ENCODE measurements around the gene DOLPP1.

DOLPP1 gene

DNA sequence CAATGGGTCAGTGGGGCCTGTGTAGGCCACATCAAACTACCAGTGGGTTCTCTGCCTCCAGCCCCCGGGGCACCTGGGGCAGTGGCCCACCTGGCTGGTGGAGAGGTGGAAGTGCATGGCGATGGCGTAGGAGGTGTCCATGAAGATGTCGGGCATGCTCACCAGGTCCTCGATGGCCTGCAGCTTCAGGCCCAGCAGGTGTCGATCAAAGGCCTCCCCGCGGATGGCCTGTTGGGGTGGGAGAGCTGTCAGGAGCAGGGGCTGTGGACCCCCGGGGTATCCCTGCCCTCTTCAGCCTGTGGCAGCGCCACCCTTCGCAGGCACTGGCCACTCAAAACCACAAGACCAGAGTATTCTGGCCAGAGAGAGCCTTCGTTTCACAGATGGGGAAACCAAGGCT is 15.0 kb downstream of the DOLPP1 start:
- H3K4me1 ChIP-seq (ENCODE audit: control insufficient read depth, insufficient read depth, low read length, unreplicated experiment), result no peaks in the 10 kb centered on the region

GRCh38 chr9:129097671-129098306 is 16.9 kb downstream of the DOLPP1 start:
- Histone ChIP-seq H3K27ac (ENCODE audit: low read depth, low read length) (no peak overlapping the region), H3K4me3 (ENCODE audit: low read depth, low read length) (no peak overlapping the region), H3K27me3 (ENCODE audit: insufficient read depth, low read length) (no peaks in the 10 kb centered on the region), H3K4me1 (ENCODE audit: control insufficient read depth, insufficient read depth, low read length, unreplicated experiment) (no peaks in the 10 kb centered on the region), H3K36me3 (ENCODE audit: insufficient read depth, low read length) (no peaks in the 10 kb centered on the region), H3K79me2 (ENCODE audit: control insufficient read depth, insufficient read depth, low read length, unreplicated experiment) (no peaks in the 10 kb centered on the region), H2AFZ (ENCODE audit: low read length, unreplicated experiment) (no peak overlapping the region)

More for the DNA sequence above, 15.0 kb downstream of the DOLPP1 start:
- Histone ChIP-seq H2AFZ (ENCODE audit: low read length, unreplicated experiment) (no peak overlapping the region), H3K36me3 (ENCODE audit: insufficient read depth, low read length) (no peaks in the 10 kb centered on the region), H3K79me2 (ENCODE audit: control insufficient read depth, insufficient read depth, low read length, unreplicated experiment) (no peaks in the 10 kb centered on the region), H3K27ac (ENCODE audit: low read depth, low read length) (no peak overlapping the region), H3K27me3 (ENCODE audit: insufficient read depth, low read length) (no peaks in the 10 kb centered on the region), H3K4me3 (ENCODE audit: low read depth, low read length) (no peak overlapping the region)

DNA sequence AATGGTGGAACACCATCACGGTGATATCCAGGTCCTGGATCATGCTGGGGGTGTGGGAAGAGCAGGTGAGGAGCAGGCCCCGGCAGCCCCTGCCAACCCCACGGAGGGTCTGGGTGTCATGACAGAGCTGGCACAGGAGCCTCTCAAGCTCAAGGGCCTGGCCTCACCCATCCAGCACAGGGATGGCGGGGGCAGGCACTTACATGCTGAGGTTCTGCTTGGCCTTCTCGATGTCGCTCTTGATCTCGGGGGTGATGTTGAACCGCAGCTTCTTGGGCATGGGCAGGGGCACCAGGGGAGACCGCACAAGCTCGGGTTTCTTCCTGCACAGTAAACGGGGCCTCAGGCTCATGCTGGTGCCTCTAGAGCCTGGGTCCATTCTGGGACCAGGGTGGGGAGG is 17.4 kb downstream of the DOLPP1 start:
- H3K36me3 ChIP-seq (ENCODE audit: insufficient read depth, low read length), result no peaks in the 10 kb centered on the region
- H3K4me1 ChIP-seq (ENCODE audit: control insufficient read depth, insufficient read depth, low read length, unreplicated experiment), result no peaks in the 10 kb centered on the region

GRCh38 chr9:129100383-129101169 is 19.7 kb downstream of the DOLPP1 start:
- Histone ChIP-seq H3K36me3 (ENCODE audit: insufficient read depth, low read length) (no peaks in the 10 kb centered on the region), H2AFZ (ENCODE audit: low read length, unreplicated experiment) (no peak overlapping the region), H3K27ac (ENCODE audit: low read depth, low read length) (no peak overlapping the region), H3K79me2 (ENCODE audit: control insufficient read depth, insufficient read depth, low read length, unreplicated experiment) (no peaks in the 10 kb centered on the region), H3K27me3 (ENCODE audit: insufficient read depth, low read length) (no peaks in the 10 kb centered on the region), H3K4me3 (ENCODE audit: low read depth, low read length) (no peak overlapping the region), H3K4me1 (ENCODE audit: control insufficient read depth, insufficient read depth, low read length, unreplicated experiment) (no peaks in the 10 kb centered on the region)

More for the DNA sequence above, 17.4 kb downstream of the DOLPP1 start:
- Histone ChIP-seq H3K79me2 (ENCODE audit: control insufficient read depth, insufficient read depth, low read length, unreplicated experiment) (no peaks in the 10 kb centered on the region), H3K27me3 (ENCODE audit: insufficient read depth, low read length) (no peaks in the 10 kb centered on the region), H2AFZ (ENCODE audit: low read length, unreplicated experiment) (no peak overlapping the region), H3K4me3 (ENCODE audit: low read depth, low read length) (no peak overlapping the region), H3K27ac (ENCODE audit: low read depth, low read length) (no peak overlapping the region)

- H3K27me3 ChIP-seq (ENCODE audit: insufficient read depth, low read length), result no peaks in the 10 kb centered on the region
- no peaks in the 10 kb centered on the region for H3K79me2 ChIP-seq (ENCODE audit: control insufficient read depth, insufficient read depth, low read length, unreplicated experiment)
- no peak overlapping the region for H2AFZ ChIP-seq (ENCODE audit: low read length, unreplicated experiment)
- H3K36me3 ChIP-seq (ENCODE audit: insufficient read depth, low read length), result no peaks in the 10 kb centered on the region
- no peak overlapping the region for H3K4me3 ChIP-seq (ENCODE audit: low read depth, low read length)
- no peak overlapping the region for H3K27ac ChIP-seq (ENCODE audit: low read depth, low read length)
- H3K4me1 ChIP-seq (ENCODE audit: control insufficient read depth, insufficient read depth, low read length, unreplicated experiment), result no peaks in the 10 kb centered on the region
Measured at GRCh38 chr9:129101279-129101678, 20.4 kb downstream of the DOLPP1 start.

DNA sequence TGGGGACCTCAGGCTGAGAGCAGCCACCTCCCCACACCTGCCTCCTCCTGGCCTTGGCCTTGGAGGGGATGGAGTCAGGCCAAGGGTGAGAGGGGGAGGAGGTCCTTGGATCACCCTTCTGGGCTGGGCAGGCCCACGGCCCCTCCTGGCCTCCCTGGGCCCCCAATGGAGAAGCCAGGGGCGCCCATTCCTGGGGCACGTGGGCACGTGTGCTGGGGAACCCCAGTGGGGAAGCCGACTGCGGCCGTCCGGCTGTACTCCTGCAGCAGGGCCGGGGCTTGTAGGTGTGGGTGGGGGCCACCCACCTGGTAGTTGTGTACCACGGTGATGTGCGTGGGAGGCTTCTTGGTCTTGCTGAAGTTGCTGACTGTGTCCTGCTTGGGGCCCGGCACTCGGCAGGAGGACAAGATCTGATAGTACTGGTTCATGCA is 21.2 kb downstream of the DOLPP1 start:
- no peak overlapping the region for H3K27ac ChIP-seq (ENCODE audit: low read depth, low read length)
- H2AFZ ChIP-seq (ENCODE audit: low read length, unreplicated experiment), result no peak overlapping the region
- H3K27me3 ChIP-seq (ENCODE audit: insufficient read depth, low read length), result no peaks in the 10 kb centered on the region
- no peaks in the 10 kb centered on the region for H3K36me3 ChIP-seq (ENCODE audit: insufficient read depth, low read length)
- H3K4me1 ChIP-seq (ENCODE audit: control insufficient read depth, insufficient read depth, low read length, unreplicated experiment), result no peaks in the 10 kb centered on the region
- H3K79me2 ChIP-seq (ENCODE audit: control insufficient read depth, insufficient read depth, low read length, unreplicated experiment), result no peaks in the 10 kb centered on the region
- H3K4me3 ChIP-seq (ENCODE audit: low read depth, low read length), result no peak overlapping the region

DNA sequence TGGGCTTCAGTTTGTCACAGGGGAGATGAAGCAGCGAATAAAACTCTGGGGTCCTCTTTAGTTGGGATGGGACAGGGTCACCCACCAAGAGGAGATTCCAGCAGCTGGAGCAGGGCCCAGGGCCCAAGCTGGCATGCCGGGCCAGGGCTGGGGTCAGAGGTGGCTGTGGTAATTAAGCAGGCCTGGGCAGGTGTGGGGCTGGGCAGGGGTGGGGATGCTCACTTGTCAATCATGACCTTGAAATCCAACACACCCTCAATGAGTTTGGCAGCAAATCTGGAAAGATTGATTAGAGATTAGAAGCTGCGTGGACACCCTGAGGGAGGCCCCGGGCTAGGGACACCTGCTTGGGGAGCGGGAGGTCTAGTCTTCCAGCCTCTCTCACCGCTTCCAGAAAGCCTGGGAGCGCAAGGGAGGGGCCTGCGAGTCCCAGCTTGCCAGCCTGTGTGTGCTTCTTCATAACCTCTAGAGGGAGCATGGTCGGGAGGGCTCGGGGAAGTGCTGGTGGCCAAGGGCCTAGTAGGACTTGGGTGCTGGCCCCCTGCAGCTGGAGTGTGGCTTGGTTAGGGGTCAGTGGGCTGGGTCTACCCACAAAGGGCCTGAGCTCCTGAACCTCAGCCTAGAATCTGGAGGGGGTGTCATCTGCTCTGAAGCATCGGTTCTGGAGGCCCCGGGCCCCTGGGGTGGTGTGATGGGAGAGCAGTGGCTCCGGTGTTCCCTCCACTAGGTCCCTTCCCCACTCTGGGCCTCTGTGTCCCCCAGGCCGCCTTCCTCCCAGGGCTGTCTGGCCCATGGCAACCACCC is 22.1 kb downstream of the DOLPP1 start:
- Histone ChIP-seq H2AFZ (ENCODE audit: low read length, unreplicated experiment) (no peak overlapping the region), H3K27ac (ENCODE audit: low read depth, low read length) (no peak overlapping the region), H3K27me3 (ENCODE audit: insufficient read depth, low read length) (no peaks in the 10 kb centered on the region), H3K4me1 (ENCODE audit: control insufficient read depth, insufficient read depth, low read length, unreplicated experiment) (no peaks in the 10 kb centered on the region), H3K36me3 (ENCODE audit: insufficient read depth, low read length) (no peaks in the 10 kb centered on the region), H3K4me3 (ENCODE audit: low read depth, low read length) (no peak overlapping the region), H3K79me2 (ENCODE audit: control insufficient read depth, insufficient read depth, low read length, unreplicated experiment) (no peaks in the 10 kb centered on the region)

DNA sequence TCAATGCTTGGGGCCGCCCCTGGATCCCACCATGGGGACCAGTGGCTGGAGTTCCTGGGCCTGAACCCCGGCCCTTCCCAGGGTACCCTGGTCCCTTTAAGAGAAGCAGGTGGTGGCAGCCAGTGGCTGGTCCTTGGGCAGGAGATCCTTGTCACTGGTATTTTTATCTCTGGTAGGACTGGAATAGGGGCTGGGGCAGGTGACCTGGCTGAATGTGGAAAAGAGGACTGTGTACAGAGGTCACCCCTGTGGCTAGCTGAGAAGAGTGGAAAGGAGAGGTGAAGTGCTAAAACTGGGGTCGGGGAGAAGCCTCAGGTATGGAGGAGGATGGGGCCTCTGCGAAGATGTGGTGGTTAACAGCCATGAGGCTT is 22.7 kb downstream of the DOLPP1 start:
- no peak overlapping the region for H3K4me3 ChIP-seq (ENCODE audit: low read depth, low read length)
- no peaks in the 10 kb centered on the region for H3K4me1 ChIP-seq (ENCODE audit: control insufficient read depth, insufficient read depth, low read length, unreplicated experiment)
- no peaks in the 10 kb centered on the region for H3K79me2 ChIP-seq (ENCODE audit: control insufficient read depth, insufficient read depth, low read length, unreplicated experiment)

GRCh38 chr9:129104051-129104450 is 23.1 kb downstream of the DOLPP1 start:
- Histone ChIP-seq H3K4me1 (ENCODE audit: control insufficient read depth, insufficient read depth, low read length, unreplicated experiment) (peaks cover 4% of the 10 kb centered on the region), H3K27me3 (ENCODE audit: insufficient read depth, low read length) (no peaks in the 10 kb centered on the region), H3K4me3 (ENCODE audit: low read depth, low read length) (no peak overlapping the region), H3K36me3 (ENCODE audit: insufficient read depth, low read length) (no peaks in the 10 kb centered on the region), H3K27ac (ENCODE audit: low read depth, low read length) (no peak overlapping the region), H2AFZ (ENCODE audit: low read length, unreplicated experiment) (no peak overlapping the region), H3K79me2 (ENCODE audit: control insufficient read depth, insufficient read depth, low read length, unreplicated experiment) (peaks cover 4% of the 10 kb centered on the region)

More for the DNA sequence above, 22.7 kb downstream of the DOLPP1 start:
- no peak overlapping the region for H2AFZ ChIP-seq (ENCODE audit: low read length, unreplicated experiment)
- no peak overlapping the region for H3K27ac ChIP-seq (ENCODE audit: low read depth, low read length)
- no peaks in the 10 kb centered on the region for H3K36me3 ChIP-seq (ENCODE audit: insufficient read depth, low read length)
- H3K27me3 ChIP-seq (ENCODE audit: insufficient read depth, low read length), result no peaks in the 10 kb centered on the region

DNA sequence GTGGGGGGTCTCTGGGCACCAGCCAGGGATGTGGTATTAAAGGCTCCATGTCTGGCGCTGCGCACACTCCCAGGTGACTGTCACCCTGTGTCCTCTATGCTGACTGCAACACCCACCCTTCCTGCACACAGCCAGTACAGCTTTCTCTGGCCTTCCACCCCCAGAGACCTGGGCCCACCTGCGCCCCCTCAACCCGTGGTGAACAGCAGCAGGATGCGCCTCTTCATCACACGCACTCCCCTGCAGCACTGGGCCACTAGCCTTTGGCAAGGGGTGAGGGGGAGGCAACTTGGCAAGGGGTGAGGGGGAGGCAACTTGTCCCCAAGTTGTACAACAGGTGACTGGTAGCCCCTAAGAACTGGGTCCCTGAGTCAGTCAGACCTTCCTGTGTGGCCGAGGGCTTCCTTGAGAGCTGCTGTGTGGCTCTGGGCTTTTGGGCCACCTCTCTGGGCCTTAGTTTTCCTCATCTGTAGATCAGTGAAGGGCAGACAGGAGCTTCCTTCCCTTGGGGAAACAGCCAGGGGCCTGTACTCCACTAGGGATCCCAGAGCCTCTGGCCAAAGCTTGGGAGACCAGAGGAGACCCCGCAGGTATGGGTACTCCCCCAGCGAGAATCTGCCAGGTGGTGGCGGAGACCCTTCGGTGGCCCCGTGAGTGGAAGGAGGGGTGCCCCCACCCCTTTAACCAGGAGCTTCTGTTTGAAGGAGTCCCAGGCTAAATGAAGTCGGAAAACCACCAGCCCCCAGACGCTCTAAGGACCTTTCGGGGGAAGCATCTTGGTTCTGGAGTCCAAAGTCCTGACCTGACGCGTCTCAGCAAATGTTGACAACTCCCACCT is 25.2 kb downstream of the DOLPP1 start:
- Histone ChIP-seq H3K4me3 (ENCODE audit: low read depth, low read length) (no peak overlapping the region), H3K36me3 (ENCODE audit: insufficient read depth, low read length) (no peaks in the 10 kb centered on the region), H3K79me2 (ENCODE audit: control insufficient read depth, insufficient read depth, low read length, unreplicated experiment) (peaks cover 7% of the 10 kb centered on the region), H3K27me3 (ENCODE audit: insufficient read depth, low read length) (no peaks in the 10 kb centered on the region), H3K4me1 (ENCODE audit: control insufficient read depth, insufficient read depth, low read length, unreplicated experiment) (peaks cover 9% of the 10 kb centered on the region), H2AFZ (ENCODE audit: low read length, unreplicated experiment) (no peak overlapping the region), H3K27ac (ENCODE audit: low read depth, low read length) (no peak overlapping the region)

Measured in ACC112 (cell line).